T1000 (cell line): ENCODE measurements around the gene RDH13.
"Not testable (repeated sequence)": the region's sequence is repeated elsewhere in the genome, so short reads cannot be mapped to it uniquely, and the experiment has no call there.

ENCODE experiments used
- DNase-seq: peaks from one replicate; lab custom pipeline; 2025; ENCODE audit warnings: mixed read lengths; lab: John Stamatoyannopoulos, UW

The RDH13 gene

DNA sequence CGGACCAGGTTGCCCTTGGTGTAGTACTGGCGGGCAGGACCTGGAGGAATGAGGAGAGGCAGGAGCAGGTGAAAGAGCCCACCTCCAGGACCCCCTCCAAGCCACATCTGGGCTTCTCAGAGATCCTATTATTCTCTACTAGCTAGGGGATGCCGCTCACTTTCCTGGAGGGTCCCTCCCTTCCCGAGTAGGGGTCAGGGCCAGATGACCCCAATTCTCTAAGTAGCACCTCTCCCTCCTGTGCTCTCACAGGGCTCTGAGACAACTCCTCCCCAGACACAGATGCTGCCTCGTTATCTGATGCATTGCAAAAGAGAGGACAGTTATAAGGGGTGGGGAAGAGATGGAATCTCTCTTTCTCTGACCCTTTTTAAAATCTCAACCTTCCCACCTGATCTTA lies 47.8 kb downstream of the RDH13 start:
- no peak for DNase-seq

- no peak for DNase-seq
These were observed 48.2 kb downstream of the RDH13 start for GRCh38 chr19:55014714-55015113.

- no peak for DNase-seq
These were observed 49.4 kb downstream of the RDH13 start for GRCh38 chr19:55013596-55013995.

DNA sequence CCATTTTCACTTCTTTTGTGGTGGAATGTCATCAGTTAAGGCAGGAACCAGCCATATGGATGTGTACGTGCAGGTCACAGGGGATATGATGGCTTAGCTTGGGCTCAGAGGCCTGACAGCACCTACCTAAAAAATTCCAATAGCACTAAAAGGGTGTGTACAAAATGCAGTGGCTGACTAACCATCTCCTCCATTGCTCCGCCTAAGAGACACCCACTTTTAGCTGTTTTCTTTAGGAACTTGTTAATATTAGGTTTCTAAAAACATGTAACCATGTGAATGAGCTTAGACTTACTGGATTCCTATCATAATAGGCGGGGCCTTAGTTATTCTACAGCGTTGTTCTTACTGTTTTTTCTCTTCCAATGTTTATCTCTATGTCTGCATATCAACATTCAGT lies 50.6 kb downstream of the RDH13 start:
- no peak for DNase-seq

DNA sequence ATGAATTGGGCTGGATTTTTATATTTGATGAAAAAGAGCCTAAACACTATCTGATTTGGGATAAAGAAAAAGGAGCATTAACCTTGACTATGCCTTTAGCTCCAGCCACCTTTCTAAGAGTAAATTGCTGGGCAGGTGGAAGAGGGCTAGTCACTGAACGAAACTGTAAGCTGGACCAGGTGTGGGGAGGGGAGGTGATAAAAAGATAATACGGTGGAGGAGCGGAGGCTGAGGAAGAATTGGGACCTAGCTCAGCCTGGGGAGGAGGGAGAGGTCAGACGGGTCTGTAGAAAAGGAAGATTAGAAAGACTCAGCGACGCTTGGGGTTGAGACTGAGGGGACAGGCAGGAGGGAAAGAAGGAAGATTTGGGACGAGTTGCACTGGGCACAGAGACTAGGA lies 52.4 kb downstream of the RDH13 start:
- DNase-seq = not testable (repeated sequence)

DNA sequence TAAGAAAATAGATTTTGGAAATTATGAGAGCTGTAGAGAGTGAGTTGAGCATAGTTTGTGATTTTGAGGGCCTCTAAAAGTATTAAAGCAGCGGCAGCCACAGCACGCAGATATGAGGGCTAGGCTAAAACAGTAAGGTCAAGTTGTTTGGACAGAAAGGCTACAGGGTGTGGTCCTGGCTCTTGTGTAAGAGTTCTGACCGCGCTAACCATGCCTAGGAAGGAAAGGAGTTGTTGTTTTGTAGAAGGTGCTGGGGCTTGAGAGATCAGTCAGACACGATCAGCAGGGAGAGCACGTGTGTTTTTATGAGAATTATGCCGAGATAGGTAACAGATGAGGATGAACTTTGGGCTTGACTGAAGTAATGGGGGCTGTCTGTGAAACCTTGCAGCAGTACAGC lies 54.2 kb downstream of the RDH13 start:
- not testable (repeated sequence) for DNase-seq

DNA sequence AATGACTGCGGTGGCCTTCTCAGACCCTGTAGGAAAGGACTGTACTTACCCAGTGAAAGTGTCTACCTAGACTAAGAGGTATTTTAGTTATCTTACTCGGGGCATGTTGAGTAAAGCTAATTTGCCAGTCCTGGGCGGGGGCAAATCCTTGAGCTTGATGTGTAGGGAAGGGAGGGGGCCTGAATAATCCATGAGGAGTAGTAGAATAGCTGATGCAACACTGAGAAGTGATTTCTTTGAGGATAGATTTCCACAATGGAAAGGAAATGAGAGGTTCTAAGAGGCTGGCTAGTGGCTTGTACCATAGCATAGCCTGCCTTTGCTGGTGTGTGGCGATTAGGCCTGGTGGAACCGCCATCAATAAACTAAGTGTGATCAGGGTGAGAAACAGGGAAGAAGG lies 54.8 kb downstream of the RDH13 start:
- not testable (repeated sequence) for DNase-seq

GRCh38 chr19:55007537-55007936 lies 55.4 kb downstream of the RDH13 start:
- DNase-seq = not testable (repeated sequence)

- not testable (repeated sequence) for DNase-seq
These were observed 56.2 kb downstream of the RDH13 start for GRCh38 chr19:55006795-55007194.

GRCh38 chr19:55005684-55006488 lies 57.1 kb downstream of the RDH13 start:
- no peak for DNase-seq

GRCh38 chr19:55000761-55001160 lies 62.2 kb downstream of the RDH13 start:
- no peak for DNase-seq

DNA sequence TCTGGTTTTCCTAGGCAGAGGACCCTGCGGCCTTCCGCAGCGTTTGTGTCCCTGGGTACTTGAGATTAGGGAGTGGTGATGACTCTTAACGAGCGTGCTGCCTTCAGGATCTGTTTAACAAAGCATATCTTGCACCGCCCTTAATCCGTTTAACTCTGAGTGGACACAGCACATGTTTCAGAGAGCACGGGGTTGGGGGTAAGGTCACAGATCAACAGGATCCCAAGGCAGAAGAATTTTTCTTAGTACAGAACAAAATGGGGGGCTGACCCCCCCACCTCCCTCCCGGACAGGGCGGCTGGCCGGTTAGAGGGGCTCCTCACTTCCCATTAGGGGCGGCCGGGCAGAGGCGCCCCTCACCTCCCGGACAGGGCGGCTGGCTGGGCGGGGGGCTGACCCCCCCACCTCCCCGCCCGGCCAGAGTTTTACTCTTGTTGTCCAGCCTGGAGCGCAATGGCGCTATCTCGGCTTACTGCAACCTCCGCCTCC lies 64.2 kb downstream of the RDH13 start:
- not testable (repeated sequence) for DNase-seq

GRCh38 chr19:54995561-54995960 lies 67.4 kb downstream of the RDH13 start:
- no peak for DNase-seq
